ENCODE data around the gene PLA2G4F.

PLA2G4F gene

GRCh38 chr15:42090781-42091180 is 65.7 kb downstream of the PLA2G4F start:
- H3K27me3 ChIP-seq, result peaks cover 0 to 12% (median 0%) of the 10 kb centered on the region in 11 experiments; a peak in 1 of 22 replicates
- no peaks in the 10 kb centered on the region for H3K36me3 ChIP-seq
- no peak for TF ChIP-seq Cebpa-rat (IDR thresholded peaks at IDR 0.05)
- H4K20me1 ChIP-seq, result peaks cover 0 to 5% (median 0%) of the 10 kb centered on the region in 11 experiments; a peak in 5 of 22 replicates
- no peak overlapping the region for H3K4me3 ChIP-seq
- no peaks in the 10 kb centered on the region for H3K9me3 ChIP-seq (replicated peaks in 1 of 11)
- H3K27ac ChIP-seq, result no peak overlapping the region
- H3K9ac ChIP-seq, result no peak overlapping the region
- peak overlapping the region in 1 of 11 experiments; percentile 34; a peak in 3 of 22 replicates for H3K4me2 ChIP-seq
- peaks cover 28 to 70% (median 61%) of the 10 kb centered on the region in 10 experiments for H3K4me1 ChIP-seq

- no peak for TF ChIP-seq Cebpa-rat (IDR thresholded peaks at IDR 0.05)
- H3K27me3 ChIP-seq, result peaks cover 0 to 12% (median 0%) of the 10 kb centered on the region in 11 experiments; a peak in 1 of 22 replicates
- no peak overlapping the region for H3K27ac ChIP-seq
- H3K36me3 ChIP-seq, result no peaks in the 10 kb centered on the region
- H3K4me3 ChIP-seq, result no peak overlapping the region
- peaks cover 28 to 68% (median 61%) of the 10 kb centered on the region in 10 experiments for H3K4me1 ChIP-seq
- H3K9ac ChIP-seq, result no peak overlapping the region
- peak overlapping the region in 4 of 11 experiments; percentile 10 to 34 (median 16); a peak in 4 of 22 replicates for H3K4me2 ChIP-seq
- H4K20me1 ChIP-seq, result peaks cover 0 to 5% (median 0%) of the 10 kb centered on the region in 11 experiments; a peak in 5 of 22 replicates
- H3K9me3 ChIP-seq (replicated peaks in 1 of 11), result no peaks in the 10 kb centered on the region
Observed at GRCh38 chr15:42090370-42090769, 66.1 kb downstream of the PLA2G4F start.

GRCh38 chr15:42089942-42090341 is 66.5 kb downstream of the PLA2G4F start:
- Histone ChIP-seq H3K36me3 (no peaks in the 10 kb centered on the region), H3K27me3 (peaks cover 0 to 12% (median 0%) of the 10 kb centered on the region in 11 experiments; a peak in 1 of 22 replicates), H4K20me1 (peaks cover 0 to 5% (median 0%) of the 10 kb centered on the region in 11 experiments; a peak in 5 of 22 replicates), H3K4me3 (no peak overlapping the region), H3K4me2 (peak overlapping the region in 6 of 11 experiments; percentile 10 to 67 (median 40); a peak in 6 of 22 replicates), H3K27ac (no peak overlapping the region), H3K9me3 (replicated peaks in 1 of 11) (no peaks in the 10 kb centered on the region), H3K9ac (no peak overlapping the region), H3K4me1 (peaks cover 31 to 67% (median 60%) of the 10 kb centered on the region in 10 experiments)
- no peak for TF ChIP-seq Cebpa-rat (IDR thresholded peaks at IDR 0.05)

All from BLaER1 treated with 17β-estradiol and CSF1 and Interleukin-3, amounts not matched to agents 10 nM and 100 nM (cell line).